K562 (cell line): ENCODE results near the gene CTDSPL2. TPM values are rescaled to one million over a fixed set of nuclear protein-coding genes. Genes with fewer than 3 reads are reported as not detected.

Experiments
- ARID3B ChIP-seq: fragments of 250-450 bp; sonication (Bioruptor Pico); IDR thresholded peaks from 2 replicates; pipeline ENCODE4 v1.4.0; 2020; ENCODE audit warnings: borderline replicate concordance
- DNMT1 ChIP-seq: fragments of 450-650 bp; IDR thresholded peaks from 2 replicates; pipeline ENCODE4 v1.6.1; 2016; ENCODE audit warnings: antibody characterized with exemption, mild to moderate bottlenecking
- ELK1 ChIP-seq: sonication (generic); formaldehyde crosslinking; IDR thresholded peaks from 2 replicates; pipeline ENCODE4 v1.8.1; 2022; ENCODE audit warnings: missing genetic modification reagents
- JUNB ChIP-seq: fragments of 450-650 bp; formaldehyde crosslinking; conservative IDR thresholded peaks from 2 replicates; pipeline ENCODE4 v1.4.0; 2020; ENCODE audit warnings: mild to moderate bottlenecking
- MAFF ChIP-seq: IDR thresholded peaks from 2 replicates; pipeline ENCODE4 v1.6.1; 2012; ENCODE audit warnings: low read length, improper control_type of control experiment
- SMARCA5 ChIP-seq: fragments of 450-650 bp; IDR thresholded peaks from 2 replicates; pipeline ENCODE4 v1.6.1; 2016
- SPI1 ChIP-seq: IDR thresholded peaks from 2 replicates; pipeline ENCODE4 v1.6.1; 2011; ENCODE audit warnings: low read depth, low read length, control low read depth, borderline replicate concordance
- ZFP36 ChIP-seq: fragments of 150-350 bp; IDR thresholded peaks from 2 replicates; pipeline ENCODE4 v1.6.1; 2018; ENCODE audit warnings: low read length, low read depth; ENCODE audit not compliant: partially characterized antibody
- ZNF395 ChIP-seq: fragments of 200-800 bp; sonication (Bioruptor generic); IDR thresholded peaks from 2 replicates; pipeline ENCODE4 v1.6.1; 2017; ENCODE audit warnings: missing genetic modification characterization, missing compliant biosample characterization
- polyA plus RNA-seq, 8 experiments: library from polyadenylated mRNA; depleted of rRNA in 4 of 8; stranded (reverse) in 5 of 8; unstranded in 3 of 8; fragments of >200 nt; fragmentation: Nextera tagmentation in 2 of 8; fragmentation: Illumina TruSeq in 1 of 8; extraction: Ambion mirVana in 2 of 8; extraction: Trizol in 1 of 8; gene quantifications; 2 replicates each; pipeline versions ENCODE4 v1.2.1 to v1.2.3, GENCODE V29; 2011 to 2014; ENCODE audit warnings: inconsistent platforms in 1 of 8, missing spikeins in 1 of 8
- total RNA-seq, 7 experiments: library from RNA; depleted of rRNA in 6 of 7; stranded (reverse); fragments of >200 nt in 6 of 7; fragmentation: Illumina TruSeq in 2 of 7; extraction: Trizol in 2 of 7; gene quantifications; 2 replicates each; pipeline versions ENCODE4 v1.2.1 to v1.2.3, GENCODE V29; 2011 to 2021; ENCODE audit warnings: low replicate concordance in 1 of 7
- TF ChIP-seq, protein P1 (sequence below): sonication (generic); formaldehyde crosslinking; IDR thresholded peaks from 2 replicates; pipeline ENCODE4 v1.8.0; 2023; ENCODE audit warnings: missing genetic modification reagents, mild to moderate bottlenecking, borderline replicate concordance
- TF ChIP-seq, protein P2 (sequence below): fragments of 250-450 bp; sonication (Bioruptor Pico); IDR thresholded peaks from 2 replicates; pipeline ENCODE4 v1.8.0; 2022; ENCODE audit warnings: inconsistent platforms
- TF ChIP-seq, protein P3 (sequence below): fragments of 250-450 bp; sonication (Bioruptor Pico); IDR thresholded peaks from 2 replicates; pipeline ENCODE4 v1.6.1; 2021; ENCODE audit warnings: mild to moderate bottlenecking

Gene CTDSPL2
- total and polyA plus RNA-seq, 9 of the 15 experiments (the other 6 are each of a cell fraction or from before 2014, with no cell fraction given): 16.8 to 79.0 (median 53.1) TPM

- TF ChIP-seq, protein P1, sequence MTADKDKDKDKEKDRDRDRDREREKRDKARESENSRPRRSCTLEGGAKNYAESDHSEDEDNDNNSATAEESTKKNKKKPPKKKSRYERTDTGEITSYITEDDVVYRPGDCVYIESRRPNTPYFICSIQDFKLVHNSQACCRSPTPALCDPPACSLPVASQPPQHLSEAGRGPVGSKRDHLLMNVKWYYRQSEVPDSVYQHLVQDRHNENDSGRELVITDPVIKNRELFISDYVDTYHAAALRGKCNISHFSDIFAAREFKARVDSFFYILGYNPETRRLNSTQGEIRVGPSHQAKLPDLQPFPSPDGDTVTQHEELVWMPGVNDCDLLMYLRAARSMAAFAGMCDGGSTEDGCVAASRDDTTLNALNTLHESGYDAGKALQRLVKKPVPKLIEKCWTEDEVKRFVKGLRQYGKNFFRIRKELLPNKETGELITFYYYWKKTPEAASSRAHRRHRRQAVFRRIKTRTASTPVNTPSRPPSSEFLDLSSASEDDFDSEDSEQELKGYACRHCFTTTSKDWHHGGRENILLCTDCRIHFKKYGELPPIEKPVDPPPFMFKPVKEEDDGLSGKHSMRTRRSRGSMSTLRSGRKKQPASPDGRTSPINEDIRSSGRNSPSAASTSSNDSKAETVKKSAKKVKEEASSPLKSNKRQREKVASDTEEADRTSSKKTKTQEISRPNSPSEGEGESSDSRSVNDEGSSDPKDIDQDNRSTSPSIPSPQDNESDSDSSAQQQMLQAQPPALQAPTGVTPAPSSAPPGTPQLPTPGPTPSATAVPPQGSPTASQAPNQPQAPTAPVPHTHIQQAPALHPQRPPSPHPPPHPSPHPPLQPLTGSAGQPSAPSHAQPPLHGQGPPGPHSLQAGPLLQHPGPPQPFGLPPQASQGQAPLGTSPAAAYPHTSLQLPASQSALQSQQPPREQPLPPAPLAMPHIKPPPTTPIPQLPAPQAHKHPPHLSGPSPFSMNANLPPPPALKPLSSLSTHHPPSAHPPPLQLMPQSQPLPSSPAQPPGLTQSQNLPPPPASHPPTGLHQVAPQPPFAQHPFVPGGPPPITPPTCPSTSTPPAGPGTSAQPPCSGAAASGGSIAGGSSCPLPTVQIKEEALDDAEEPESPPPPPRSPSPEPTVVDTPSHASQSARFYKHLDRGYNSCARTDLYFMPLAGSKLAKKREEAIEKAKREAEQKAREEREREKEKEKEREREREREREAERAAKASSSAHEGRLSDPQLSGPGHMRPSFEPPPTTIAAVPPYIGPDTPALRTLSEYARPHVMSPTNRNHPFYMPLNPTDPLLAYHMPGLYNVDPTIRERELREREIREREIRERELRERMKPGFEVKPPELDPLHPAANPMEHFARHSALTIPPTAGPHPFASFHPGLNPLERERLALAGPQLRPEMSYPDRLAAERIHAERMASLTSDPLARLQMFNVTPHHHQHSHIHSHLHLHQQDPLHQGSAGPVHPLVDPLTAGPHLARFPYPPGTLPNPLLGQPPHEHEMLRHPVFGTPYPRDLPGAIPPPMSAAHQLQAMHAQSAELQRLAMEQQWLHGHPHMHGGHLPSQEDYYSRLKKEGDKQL (CRISPR knock-in tag): no peak
- TF ChIP-seq ARID3B (no peak), SMARCA5 (no peak), MAFF (no peak), JUNB (no peak), ZNF395 (CRISPR knock-in tag) (no peak), SPI1 (no peak), ZFP36 (no peak), DNMT1 (no peak), ELK1 (CRISPR knock-in tag) (no peak)
- TF ChIP-seq, protein P2, sequence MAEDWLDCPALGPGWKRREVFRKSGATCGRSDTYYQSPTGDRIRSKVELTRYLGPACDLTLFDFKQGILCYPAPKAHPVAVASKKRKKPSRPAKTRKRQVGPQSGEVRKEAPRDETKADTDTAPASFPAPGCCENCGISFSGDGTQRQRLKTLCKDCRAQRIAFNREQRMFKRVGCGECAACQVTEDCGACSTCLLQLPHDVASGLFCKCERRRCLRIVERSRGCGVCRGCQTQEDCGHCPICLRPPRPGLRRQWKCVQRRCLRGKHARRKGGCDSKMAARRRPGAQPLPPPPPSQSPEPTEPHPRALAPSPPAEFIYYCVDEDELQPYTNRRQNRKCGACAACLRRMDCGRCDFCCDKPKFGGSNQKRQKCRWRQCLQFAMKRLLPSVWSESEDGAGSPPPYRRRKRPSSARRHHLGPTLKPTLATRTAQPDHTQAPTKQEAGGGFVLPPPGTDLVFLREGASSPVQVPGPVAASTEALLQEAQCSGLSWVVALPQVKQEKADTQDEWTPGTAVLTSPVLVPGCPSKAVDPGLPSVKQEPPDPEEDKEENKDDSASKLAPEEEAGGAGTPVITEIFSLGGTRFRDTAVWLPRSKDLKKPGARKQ: no peak
- TF ChIP-seq, protein P3, sequence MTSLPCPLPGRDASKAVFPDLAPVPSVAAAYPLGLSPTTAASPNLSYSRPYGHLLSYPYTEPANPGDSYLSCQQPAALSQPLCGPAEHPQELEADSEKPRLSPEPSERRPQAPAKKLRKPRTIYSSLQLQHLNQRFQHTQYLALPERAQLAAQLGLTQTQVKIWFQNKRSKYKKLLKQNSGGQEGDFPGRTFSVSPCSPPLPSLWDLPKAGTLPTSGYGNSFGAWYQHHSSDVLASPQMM: no peak
These were observed 22.7 kb downstream of the CTDSPL2 start (continued) for GRCh38 chr15:44450172-44450571.
